Measurements from ENCODE around the gene DLGAP1. TPM values are rescaled to one million over a fixed set of nuclear protein-coding genes. Genes with fewer than 3 reads are reported as not detected.

Gene DLGAP1
- total RNA-seq, 2 experiments from 2014 or later: 0.53 to 1.5 TPM

- Mint-ChIP-seq H3K36me3 (ENCODE audit: low read depth) (no peaks in the 10 kb centered on the region), H3K27ac (no peak overlapping the region), H3K9me3 (no peaks in the 10 kb centered on the region), H3K27me3 (no peaks in the 10 kb centered on the region), H3K4me3 (no peak overlapping the region), H3K4me1 (peaks cover 21% of the 10 kb centered on the region)
- CTCF ChIA-PET: no interaction called here
- DNase-seq: no peak
- POLR2A ChIA-PET: interaction anchor here (1.2 kb wide), 1 partner anchor 55 kb away, joined by 3 read pairs; no protein-coding TSS in a partner anchor
Observed at GRCh38 chr18:3508576-3509549, 946.2 kb downstream of the DLGAP1 start.

GRCh38 chr18:3504637-3505036, 950.5 kb downstream of the DLGAP1 start:
- H3K27ac Mint-ChIP-seq: no peak overlapping the region
- no peaks in the 10 kb centered on the region for H3K9me3 Mint-ChIP-seq
- H3K4me3 Mint-ChIP-seq: no peak overlapping the region
- DNase-seq: no peak
- peaks cover 13% of the 10 kb centered on the region for H3K27me3 Mint-ChIP-seq
- H3K36me3 Mint-ChIP-seq (ENCODE audit: low read depth): no peaks in the 10 kb centered on the region
- peaks cover 3% of the 10 kb centered on the region for H3K4me1 Mint-ChIP-seq
- ChIA-PET CTCF (no interaction called here), POLR2A (no interaction called here)

GRCh38 chr18:3502650-3503049, 952.5 kb downstream of the DLGAP1 start:
- H3K27ac Mint-ChIP-seq: no peak overlapping the region
- H3K4me3 Mint-ChIP-seq: no peak overlapping the region
- peaks cover 28% of the 10 kb centered on the region for H3K27me3 Mint-ChIP-seq
- H3K4me1 Mint-ChIP-seq: peaks cover 11% of the 10 kb centered on the region
- POLR2A ChIA-PET: no interaction called here
- CTCF ChIA-PET: no interaction called here
- no peak for DNase-seq
- no peaks in the 10 kb centered on the region for H3K9me3 Mint-ChIP-seq
- H3K36me3 Mint-ChIP-seq (ENCODE audit: low read depth): no peaks in the 10 kb centered on the region

GRCh38 chr18:3500016-3500415, 955.1 kb downstream of the DLGAP1 start:
- Mint-ChIP-seq H3K4me3 (no peak overlapping the region), H3K27me3 (peaks cover 35% of the 10 kb centered on the region), H3K4me1 (peaks cover 15% of the 10 kb centered on the region), H3K27ac (no peak overlapping the region), H3K36me3 (ENCODE audit: low read depth) (no peaks in the 10 kb centered on the region), H3K9me3 (no peaks in the 10 kb centered on the region)
- CTCF ChIA-PET: interaction anchor here (1.0 to 1.3 kb wide), 2 partner anchors 94 to 167 kb away, joined by 3 read pairs; no protein-coding TSS in a partner anchor
- POLR2A ChIA-PET: no interaction called here
- no peak for DNase-seq

- POLR2A ChIA-PET: no interaction called here
- Mint-ChIP-seq H3K4me1 (peaks cover 15% of the 10 kb centered on the region), H3K36me3 (ENCODE audit: low read depth) (no peaks in the 10 kb centered on the region), H3K27ac (no peak overlapping the region), H3K9me3 (no peaks in the 10 kb centered on the region), H3K4me3 (peak overlapping the region; percentile 21), H3K27me3 (peaks cover 35% of the 10 kb centered on the region)
- no peak for DNase-seq
- CTCF ChIA-PET: interaction anchor here (1.0 to 1.3 kb wide), 2 partner anchors 94 to 167 kb away, joined by 3 read pairs; no protein-coding TSS in a partner anchor
Observed at GRCh38 chr18:3499501-3499900, 955.6 kb downstream of the DLGAP1 start.

- CTCF ChIA-PET: interaction anchor here (1.0 to 1.3 kb wide), 2 partner anchors 95 to 168 kb away, joined by 3 read pairs; no protein-coding TSS in a partner anchor
- H3K27ac Mint-ChIP-seq: no peak overlapping the region
- POLR2A ChIA-PET: no interaction called here
- H3K36me3 Mint-ChIP-seq (ENCODE audit: low read depth): no peaks in the 10 kb centered on the region
- peak overlapping the region; percentile 21 for H3K4me3 Mint-ChIP-seq
- DNase-seq: no peak
- no peaks in the 10 kb centered on the region for H3K9me3 Mint-ChIP-seq
- H3K4me1 Mint-ChIP-seq: peaks cover 15% of the 10 kb centered on the region
- peaks cover 39% of the 10 kb centered on the region for H3K27me3 Mint-ChIP-seq
Observed at GRCh38 chr18:3498698-3499471, 956.2 kb downstream of the DLGAP1 start.

GRCh38 chr18:3495691-3496430, 959.2 kb downstream of the DLGAP1 start:
- no peaks in the 10 kb centered on the region for H3K9me3 Mint-ChIP-seq
- no peaks in the 10 kb centered on the region for H3K36me3 Mint-ChIP-seq (ENCODE audit: low read depth)
- H3K4me3 Mint-ChIP-seq: no peak overlapping the region
- ChIA-PET CTCF (interaction anchor here (0.8 to 1.6 kb wide), 3 partner anchors 41 to 171 kb away, joined by 3 to 4 read pairs (median 4); no protein-coding TSS in a partner anchor), POLR2A (no interaction called here)
- no peak for DNase-seq
- H3K4me1 Mint-ChIP-seq: peaks cover 15% of the 10 kb centered on the region
- H3K27ac Mint-ChIP-seq: no peak overlapping the region
- H3K27me3 Mint-ChIP-seq: peaks cover 40% of the 10 kb centered on the region

GRCh38 chr18:3494569-3494968, 960.5 kb downstream of the DLGAP1 start:
- H3K27me3 Mint-ChIP-seq: peaks cover 33% of the 10 kb centered on the region
- DNase-seq: no peak
- H3K4me3 Mint-ChIP-seq: no peak overlapping the region
- no peak overlapping the region for H3K27ac Mint-ChIP-seq
- CTCF ChIA-PET: no interaction called here
- POLR2A ChIA-PET: no interaction called here
- H3K9me3 Mint-ChIP-seq: no peaks in the 10 kb centered on the region
- H3K4me1 Mint-ChIP-seq: peaks cover 11% of the 10 kb centered on the region
- H3K36me3 Mint-ChIP-seq (ENCODE audit: low read depth): no peaks in the 10 kb centered on the region

- ChIA-PET POLR2A (no interaction called here), CTCF (interaction anchor here (0.9 kb wide), 1 partner anchor 27 kb away, joined by 4 read pairs; no protein-coding TSS in a partner anchor)
- H3K27ac Mint-ChIP-seq: no peak overlapping the region
- peaks cover 29% of the 10 kb centered on the region for H3K27me3 Mint-ChIP-seq
- no peak overlapping the region for H3K4me3 Mint-ChIP-seq
- no peaks in the 10 kb centered on the region for H3K9me3 Mint-ChIP-seq
- peaks cover 8% of the 10 kb centered on the region for H3K4me1 Mint-ChIP-seq
- no peaks in the 10 kb centered on the region for H3K36me3 Mint-ChIP-seq (ENCODE audit: low read depth)
- no peak for DNase-seq
Observed at GRCh38 chr18:3494245-3494526, 960.9 kb downstream of the DLGAP1 start.

GRCh38 chr18:3493501-3494244, 961.4 kb downstream of the DLGAP1 start:
- CTCF ChIA-PET: interaction anchor here (0.9 kb wide), 1 partner anchor 27 kb away, joined by 4 read pairs; no protein-coding TSS in a partner anchor
- Mint-ChIP-seq H3K4me3 (no peak overlapping the region), H3K27me3 (peaks cover 28% of the 10 kb centered on the region), H3K9me3 (no peaks in the 10 kb centered on the region), H3K36me3 (ENCODE audit: low read depth) (no peaks in the 10 kb centered on the region), H3K4me1 (peaks cover 6% of the 10 kb centered on the region), H3K27ac (no peak overlapping the region)
- POLR2A ChIA-PET: no interaction called here
- DNase-seq: no peak

- no peak for DNase-seq
- Mint-ChIP-seq H3K36me3 (ENCODE audit: low read depth) (no peaks in the 10 kb centered on the region), H3K9me3 (no peaks in the 10 kb centered on the region), H3K27me3 (peaks cover 20% of the 10 kb centered on the region), H3K4me3 (no peak overlapping the region), H3K27ac (no peak overlapping the region), H3K4me1 (peaks cover 4% of the 10 kb centered on the region)
- ChIA-PET POLR2A (no interaction called here), CTCF (no interaction called here)
Observed at GRCh38 chr18:3492721-3493120, 962.4 kb downstream of the DLGAP1 start.

- CTCF ChIA-PET: interaction anchor here (1.1 kb wide), 1 partner anchor 37 kb away, joined by 3 read pairs; no protein-coding TSS in a partner anchor
- no peak for DNase-seq
- Mint-ChIP-seq H3K27ac (no peak overlapping the region), H3K4me1 (peaks cover 4% of the 10 kb centered on the region), H3K36me3 (ENCODE audit: low read depth) (no peaks in the 10 kb centered on the region), H3K27me3 (peaks cover 18% of the 10 kb centered on the region), H3K9me3 (no peaks in the 10 kb centered on the region), H3K4me3 (no peak overlapping the region)
- POLR2A ChIA-PET: no interaction called here
Observed at GRCh38 chr18:3491981-3492555, 963.0 kb downstream of the DLGAP1 start.

All from activated CD4-positive, alpha-beta memory T cell treated with anti-CD3 and anti-CD28 coated beads, Interleukin-2, amount 10 ng/mL, durations not matched to agents 7 days and 5 days (primary cell).